ENCODE results near the gene PPM1N. TPM values are rescaled to one million over a fixed set of nuclear protein-coding genes. Genes with fewer than 3 reads are reported as not detected.

PPM1N gene
- polyA plus RNA-seq, 2 of the 4 experiments (the other 2 are of a cell fraction) = 9.2 to 10.5 TPM

GRCh38 chr19:45500918-45501729 lies 2.9 kb downstream of the PPM1N start:
- ChIA-PET CTCF (interaction anchor here (0.8 to 17.6 kb wide), 7 partner anchors 11 to 192 kb away, joined by 3 to 418 read pairs (median 4); partner anchors contain the start of gene ERCC1), POLR2A (no interaction called here)
- no peak for TF ChIP-seq FOSL2 (IDR thresholded peaks at IDR 0.05)
- no peak for TF ChIP-seq FOSL2 (CRISPR knock-in tag; IDR thresholded peaks at IDR 0.05)
- no peak for TF ChIP-seq POLR2AphosphoS2 (conservative IDR thresholded peaks at IDR 0.05; ENCODE audit: low read length)
- TF ChIP-seq RCOR1 (IDR thresholded peaks at IDR 0.05; ENCODE audit: low read depth, low read length) = no peak
- no peak for TF ChIP-seq ZSCAN20 (CRISPR knock-in tag; IDR thresholded peaks at IDR 0.05)
- no peak for TF ChIP-seq TP53 (CRISPR knock-in tag; IDR thresholded peaks at IDR 0.05)
- ATAC-seq (no peak), DNase-seq (ENCODE audit: low read depth in 1 of 2, low spot score in 1 of 2) (no peak), FAIRE-seq (no peak)
- 76% methylated on average over 8 of the region's 8 CpGs for WGBS (ENCODE audit: missing lambda C conversion rate)
- Histone ChIP-seq H3K4me1 (peaks cover 22% of the 10 kb centered on the region), H3K4me3 (no peak overlapping the region), H3K27ac (no peak overlapping the region), H3K9me3 (no peaks in the 10 kb centered on the region), H3K4me2 (no peak overlapping the region)

- peaks cover 21% of the 10 kb centered on the region for H3K4me1 ChIP-seq
- H3K27ac ChIP-seq = no peak overlapping the region
- H3K9me3 ChIP-seq = no peaks in the 10 kb centered on the region
- WGBS (ENCODE audit: missing lambda C conversion rate) = 67% methylated on average over 2 of the region's 2 CpGs
- DNase-seq (ENCODE audit: low read depth in 1 of 2, low spot score in 1 of 2) (no peak), FAIRE-seq (no peak), ATAC-seq (no peak)
- ChIA-PET CTCF (interaction anchor here (0.8 to 17.6 kb wide), 6 partner anchors 12 to 192 kb away, joined by 3 to 418 read pairs (median 4); partner anchors contain the start of gene ERCC1), POLR2A (no interaction called here)
- no peak overlapping the region for H3K4me3 ChIP-seq
- TF ChIP-seq ZSCAN20 (CRISPR knock-in tag; IDR thresholded peaks at IDR 0.05) (no peak), USF2 (IDR thresholded peaks at IDR 0.05) (peak; percentile 73)
- H3K4me2 ChIP-seq = no peak overlapping the region
Measured at GRCh38 chr19:45501730-45502014, 3.4 kb downstream of the PPM1N start.

- H3K4me1 ChIP-seq = peaks cover 21% of the 10 kb centered on the region
- WGBS (ENCODE audit: missing lambda C conversion rate) = 71% methylated on average over 5 of the region's 5 CpGs
- H3K4me3 ChIP-seq = no peak overlapping the region
- ChIA-PET CTCF (interaction anchor here (1.0 to 1.1 kb wide), 2 partner anchors 16 to 62 kb away, joined by 5 read pairs; no protein-coding TSS in a partner anchor), POLR2A (no interaction called here)
- no peak overlapping the region for H3K27ac ChIP-seq
- ATAC-seq = no peak
- FAIRE-seq = no peak
- no peak overlapping the region for H3K4me2 ChIP-seq
- TF ChIP-seq ZNF302 (CRISPR knock-in tag; IDR thresholded peaks at IDR 0.05) (no peak), CBX8 (IDR thresholded peaks at IDR 0.05) (no peak), E2F6 (IDR thresholded peaks at IDR 0.05; ENCODE audit: borderline replicate concordance, low read depth) (no peak), EHF (CRISPR knock-in tag; IDR thresholded peaks at IDR 0.05) (no peak), JUN (IDR thresholded peaks at IDR 0.05) (no peak), NR3C1 (IDR thresholded peaks at IDR 0.05) (no peak), RCOR1 (IDR thresholded peaks at IDR 0.05; ENCODE audit: low read depth, low read length) (no peak), ELK1 (IDR thresholded peaks at IDR 0.05; ENCODE audit: low read depth, low read length) (no peak), HDAC2 (IDR thresholded peaks at IDR 0.05) (no peak), POLR2A (IDR thresholded peaks at IDR 0.05; ENCODE audit: low read length) (no peak), MYC (IDR thresholded peaks at IDR 0.05; ENCODE audit: borderline replicate concordance, low read length) (no peak), KDM1A (IDR thresholded peaks at IDR 0.05; ENCODE audit: low read depth) (no peak), NPAS2 (CRISPR knock-in tag; IDR thresholded peaks at IDR 0.05; ENCODE audit: borderline replicate concordance) (no peak)
- no peak for DNase-seq (ENCODE audit: low read depth in 1 of 2, low spot score in 1 of 2)
- H3K9me3 ChIP-seq = no peaks in the 10 kb centered on the region
Measured at GRCh38 chr19:45502111-45502510, 3.9 kb downstream of the PPM1N start.
